ENCODE results near the gene RALGAPA1.
"Not testable (repeated sequence)": the region's sequence is repeated elsewhere in the genome, so short reads cannot be mapped to it uniquely, and the experiment has no call there.

Gene RALGAPA1

GRCh38 chr14:35761922-35762321 lies 47.2 kb downstream of the RALGAPA1 start:
- DNase-seq = no peak

GRCh38 chr14:35760143-35760542 lies 49.0 kb downstream of the RALGAPA1 start:
- no peak for DNase-seq

- no peak for DNase-seq
Observed at GRCh38 chr14:35758523-35759129, 50.5 kb downstream of the RALGAPA1 start.

GRCh38 chr14:35754671-35755070 lies 54.4 kb downstream of the RALGAPA1 start:
- no peak for DNase-seq

GRCh38 chr14:35752380-35752779 lies 56.7 kb downstream of the RALGAPA1 start:
- no peak for DNase-seq

GRCh38 chr14:35750202-35750904 lies 58.7 kb downstream of the RALGAPA1 start:
- no peak for DNase-seq

- no peak for DNase-seq
Observed at GRCh38 chr14:35747379-35747778, 61.7 kb downstream of the RALGAPA1 start.

GRCh38 chr14:35742442-35742841 lies 66.7 kb downstream of the RALGAPA1 start:
- no peak for DNase-seq

GRCh38 chr14:35742032-35742371 lies 67.1 kb downstream of the RALGAPA1 start:
- no peak for DNase-seq

GRCh38 chr14:35741345-35742031 lies 67.6 kb downstream of the RALGAPA1 start:
- DNase-seq = no peak

GRCh38 chr14:35740215-35740614 lies 68.9 kb downstream of the RALGAPA1 start:
- no peak for DNase-seq

- not testable (repeated sequence) for DNase-seq
Observed at GRCh38 chr14:35735163-35735562, 73.9 kb downstream of the RALGAPA1 start.

- DNase-seq = not testable (repeated sequence)
Observed at GRCh38 chr14:35733510-35733909, 75.6 kb downstream of the RALGAPA1 start.

GRCh38 chr14:35730871-35731270 lies 78.2 kb downstream of the RALGAPA1 start:
- no peak for DNase-seq

GRCh38 chr14:35727764-35728163 lies 81.3 kb downstream of the RALGAPA1 start:
- no peak for DNase-seq

GRCh38 chr14:35725930-35726329 lies 83.2 kb downstream of the RALGAPA1 start:
- DNase-seq = no peak

- no peak for DNase-seq
Observed at GRCh38 chr14:35715079-35715478, 94.0 kb downstream of the RALGAPA1 start.

- no peak for DNase-seq
Observed at GRCh38 chr14:35712466-35712865, 96.6 kb downstream of the RALGAPA1 start.

GRCh38 chr14:35708062-35708461 lies 101.0 kb downstream of the RALGAPA1 start:
- DNase-seq = no peak

- DNase-seq = no peak
Observed at GRCh38 chr14:35705636-35706035, 103.5 kb downstream of the RALGAPA1 start.

- no peak for DNase-seq
Observed at GRCh38 chr14:35704793-35705493, 104.2 kb downstream of the RALGAPA1 start.

GRCh38 chr14:35701531-35701930 lies 107.6 kb downstream of the RALGAPA1 start:
- no peak for DNase-seq

- DNase-seq = no peak
Observed at GRCh38 chr14:35699791-35700444, 109.2 kb downstream of the RALGAPA1 start.

Data from C1 segment of cervical spinal cord (tissue), 14 donors.